GM12801 (cell line): ENCODE results near the gene CAMTA1.

ENCODE experiments used
- TF ChIP-seq, protein P1 (sequence below): IDR thresholded peaks from one replicate; pipeline ENCODE4 v1.5.1; 2011; ENCODE audit warnings: control low read depth; ENCODE audit not compliant: insufficient read length; ENCODE audit errors: extremely low read depth

CAMTA1 gene

DNA sequence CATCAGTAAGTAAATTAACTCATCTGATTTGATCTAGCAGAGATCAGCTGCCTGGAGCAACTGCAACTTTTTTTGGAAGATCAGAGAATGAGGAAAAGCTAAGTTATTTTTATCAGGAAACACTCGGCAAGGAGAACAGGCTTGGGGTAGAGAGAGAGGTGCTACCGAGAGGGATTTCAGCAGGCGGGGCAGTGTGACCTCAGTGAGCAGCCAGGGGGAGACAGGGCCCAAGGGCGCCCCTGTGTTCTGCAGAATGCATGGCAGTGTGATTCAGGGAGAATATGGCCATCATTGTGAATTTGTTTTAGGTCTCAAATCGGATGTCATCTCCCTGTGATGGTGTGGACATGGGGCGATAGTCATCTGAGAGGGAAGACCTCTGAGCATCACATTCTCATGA is 501.8 kb downstream of the CAMTA1 start:
- TF ChIP-seq, protein P1, sequence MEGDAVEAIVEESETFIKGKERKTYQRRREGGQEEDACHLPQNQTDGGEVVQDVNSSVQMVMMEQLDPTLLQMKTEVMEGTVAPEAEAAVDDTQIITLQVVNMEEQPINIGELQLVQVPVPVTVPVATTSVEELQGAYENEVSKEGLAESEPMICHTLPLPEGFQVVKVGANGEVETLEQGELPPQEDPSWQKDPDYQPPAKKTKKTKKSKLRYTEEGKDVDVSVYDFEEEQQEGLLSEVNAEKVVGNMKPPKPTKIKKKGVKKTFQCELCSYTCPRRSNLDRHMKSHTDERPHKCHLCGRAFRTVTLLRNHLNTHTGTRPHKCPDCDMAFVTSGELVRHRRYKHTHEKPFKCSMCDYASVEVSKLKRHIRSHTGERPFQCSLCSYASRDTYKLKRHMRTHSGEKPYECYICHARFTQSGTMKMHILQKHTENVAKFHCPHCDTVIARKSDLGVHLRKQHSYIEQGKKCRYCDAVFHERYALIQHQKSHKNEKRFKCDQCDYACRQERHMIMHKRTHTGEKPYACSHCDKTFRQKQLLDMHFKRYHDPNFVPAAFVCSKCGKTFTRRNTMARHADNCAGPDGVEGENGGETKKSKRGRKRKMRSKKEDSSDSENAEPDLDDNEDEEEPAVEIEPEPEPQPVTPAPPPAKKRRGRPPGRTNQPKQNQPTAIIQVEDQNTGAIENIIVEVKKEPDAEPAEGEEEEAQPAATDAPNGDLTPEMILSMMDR = no peak

DNA sequence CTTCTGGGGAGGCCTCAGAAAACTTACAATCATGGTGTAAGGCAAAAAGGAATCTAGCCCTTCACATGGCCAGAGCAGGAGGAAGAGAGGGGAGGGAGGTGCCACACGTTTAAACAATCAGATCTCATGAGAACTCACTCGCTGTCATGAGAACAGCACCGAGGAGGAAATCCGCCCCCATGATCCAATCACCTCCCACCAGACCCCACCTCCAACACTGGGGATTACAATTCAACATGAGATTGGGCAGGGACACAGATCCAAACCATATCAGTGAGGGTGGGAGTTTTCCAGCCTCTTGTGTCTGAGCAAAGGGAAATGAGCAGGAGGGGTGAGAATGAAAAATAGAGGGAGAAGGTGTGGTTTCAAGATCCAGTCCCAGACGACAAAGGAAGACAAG is 503.7 kb downstream of the CAMTA1 start:
- TF ChIP-seq, protein P1 = no peak

DNA sequence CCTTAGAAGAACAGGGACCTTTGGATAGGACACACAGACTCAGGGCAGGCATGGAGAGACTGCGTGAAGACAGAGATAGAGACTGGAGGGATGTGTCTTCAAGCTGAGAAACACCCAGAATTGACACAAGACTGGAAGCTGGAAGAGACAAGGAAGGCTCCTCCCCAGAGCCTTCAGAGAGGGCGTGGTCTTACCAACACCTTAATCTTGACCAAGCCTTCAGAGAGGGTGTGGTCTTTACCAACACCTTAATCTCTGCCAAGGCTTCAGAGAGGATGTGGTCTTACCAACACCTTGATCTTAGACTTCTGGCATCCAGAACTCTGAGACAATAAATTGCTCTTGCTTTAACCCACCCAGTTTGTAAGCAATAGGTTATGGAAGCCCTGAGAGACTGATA is 504.4 kb downstream of the CAMTA1 start:
- TF ChIP-seq, protein P1 = no peak

DNA sequence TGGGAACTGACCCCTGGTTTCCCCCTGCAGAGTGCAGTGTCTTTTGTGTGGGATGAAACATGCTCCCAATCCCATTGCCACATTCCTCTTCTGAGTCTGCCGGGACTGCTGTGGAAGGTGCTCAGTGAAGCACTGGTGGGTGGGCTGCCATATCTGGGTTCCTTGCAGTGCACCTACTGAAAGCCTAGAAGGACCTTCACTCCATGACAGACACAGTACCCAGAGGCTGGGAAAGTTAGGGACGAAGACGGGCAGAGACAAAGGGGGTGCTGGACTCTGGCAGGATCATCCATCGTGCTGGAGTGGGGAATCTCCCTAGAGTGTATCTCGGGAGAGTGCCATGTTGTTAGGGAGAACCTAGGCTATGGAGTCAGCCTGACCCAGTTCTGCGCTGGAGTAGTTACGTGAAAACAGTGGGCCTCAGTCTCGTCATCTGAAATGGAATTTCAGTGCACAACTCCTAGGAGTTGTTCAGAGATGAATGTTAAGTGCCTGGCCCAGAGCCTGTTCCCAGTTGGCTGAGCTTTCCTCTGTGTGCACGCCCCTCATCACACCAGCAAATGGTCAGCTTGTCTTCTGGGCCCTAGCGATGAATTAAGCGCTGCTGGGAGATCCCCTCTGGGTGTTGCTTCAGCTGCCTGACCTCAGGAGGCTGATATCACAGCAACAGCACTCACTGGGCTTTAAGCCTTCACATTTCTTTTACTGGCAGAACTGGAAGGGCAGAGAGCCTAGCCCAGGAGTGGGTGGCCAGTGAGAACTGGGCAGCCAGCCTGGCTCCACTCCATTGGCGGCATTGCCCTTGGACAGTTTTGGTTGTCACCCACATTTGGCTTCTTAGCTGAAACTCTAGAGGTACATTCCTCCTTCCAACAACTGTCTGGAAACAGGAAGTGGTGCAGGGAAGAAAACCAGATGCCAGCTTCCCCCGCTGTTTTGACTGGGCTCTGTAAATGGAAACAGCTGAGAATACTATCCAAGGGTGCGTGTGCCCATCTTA is 506.0 kb downstream of the CAMTA1 start:
- TF ChIP-seq, protein P1 = no peak

GRCh38 chr1:7292036-7292681 is 506.9 kb downstream of the CAMTA1 start:
- TF ChIP-seq, protein P1 = no peak

DNA sequence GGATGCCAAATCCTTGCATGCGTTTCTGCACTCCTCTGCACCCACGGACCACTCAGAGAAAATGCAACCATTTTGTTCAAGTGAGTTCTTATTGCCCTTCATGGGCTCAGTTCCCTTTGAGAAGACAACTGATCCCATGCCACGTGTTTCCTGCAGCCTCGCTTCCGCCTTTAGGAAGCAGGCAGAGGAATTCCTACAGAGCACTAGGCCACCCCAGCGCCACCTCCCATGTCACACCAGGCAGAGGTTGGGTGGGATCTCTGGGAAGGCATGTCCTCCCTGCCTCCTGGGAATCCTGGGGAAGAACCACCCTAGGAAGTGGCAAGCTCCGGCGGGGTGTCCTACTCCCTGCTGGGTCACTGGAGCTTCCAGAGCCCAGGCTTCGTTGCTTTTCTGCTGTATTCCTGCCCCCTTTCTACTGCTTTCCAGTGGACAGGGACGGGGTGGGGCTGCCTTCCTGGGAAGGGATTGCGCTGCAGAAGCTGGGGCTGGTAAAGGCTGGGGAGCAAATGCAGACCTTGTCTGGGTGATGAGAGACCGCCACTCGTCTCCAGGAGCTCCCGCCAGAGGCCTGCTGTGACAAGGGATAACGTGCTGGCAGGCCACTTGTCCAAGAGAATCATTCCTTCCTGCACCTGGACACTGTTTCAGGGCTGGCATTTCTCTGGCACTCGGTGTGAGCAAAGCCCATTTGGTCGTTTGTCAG is 507.6 kb downstream of the CAMTA1 start:
- TF ChIP-seq, protein P1 = no peak
